ENCODE results near the gene SLC6A18.

DNA sequence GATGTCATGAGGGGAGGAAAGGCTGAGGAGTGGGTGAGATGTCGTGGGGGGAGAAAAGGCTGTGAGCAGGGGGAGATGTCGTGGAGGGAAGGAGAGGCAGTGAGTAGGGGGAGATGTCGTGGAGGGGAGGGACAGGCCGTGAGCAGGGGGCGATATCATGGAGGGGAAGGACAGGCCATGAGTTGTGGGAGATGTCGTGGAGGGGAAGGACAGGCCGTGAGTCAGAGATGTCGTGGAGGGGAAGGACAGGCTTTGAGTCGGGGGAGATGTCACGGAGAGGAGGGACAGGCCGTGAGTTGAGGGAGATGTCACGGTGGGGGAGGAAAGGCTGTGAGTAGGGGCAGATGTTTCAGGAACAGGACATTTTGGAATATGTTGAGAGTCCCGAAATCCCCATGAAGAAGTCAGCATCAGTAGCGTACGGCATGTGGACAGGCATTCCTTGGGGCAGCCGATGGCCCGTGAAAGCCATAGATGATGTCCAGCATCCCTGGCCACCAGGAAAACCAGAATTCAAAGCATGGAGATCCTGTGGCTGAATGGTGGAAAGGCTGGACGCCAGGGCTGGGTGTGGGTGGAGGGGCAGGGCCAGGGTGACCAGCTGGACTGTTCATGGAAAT, 32.1 kb upstream of the SLC6A18 start:
- TF ChIP-seq, protein P1, sequence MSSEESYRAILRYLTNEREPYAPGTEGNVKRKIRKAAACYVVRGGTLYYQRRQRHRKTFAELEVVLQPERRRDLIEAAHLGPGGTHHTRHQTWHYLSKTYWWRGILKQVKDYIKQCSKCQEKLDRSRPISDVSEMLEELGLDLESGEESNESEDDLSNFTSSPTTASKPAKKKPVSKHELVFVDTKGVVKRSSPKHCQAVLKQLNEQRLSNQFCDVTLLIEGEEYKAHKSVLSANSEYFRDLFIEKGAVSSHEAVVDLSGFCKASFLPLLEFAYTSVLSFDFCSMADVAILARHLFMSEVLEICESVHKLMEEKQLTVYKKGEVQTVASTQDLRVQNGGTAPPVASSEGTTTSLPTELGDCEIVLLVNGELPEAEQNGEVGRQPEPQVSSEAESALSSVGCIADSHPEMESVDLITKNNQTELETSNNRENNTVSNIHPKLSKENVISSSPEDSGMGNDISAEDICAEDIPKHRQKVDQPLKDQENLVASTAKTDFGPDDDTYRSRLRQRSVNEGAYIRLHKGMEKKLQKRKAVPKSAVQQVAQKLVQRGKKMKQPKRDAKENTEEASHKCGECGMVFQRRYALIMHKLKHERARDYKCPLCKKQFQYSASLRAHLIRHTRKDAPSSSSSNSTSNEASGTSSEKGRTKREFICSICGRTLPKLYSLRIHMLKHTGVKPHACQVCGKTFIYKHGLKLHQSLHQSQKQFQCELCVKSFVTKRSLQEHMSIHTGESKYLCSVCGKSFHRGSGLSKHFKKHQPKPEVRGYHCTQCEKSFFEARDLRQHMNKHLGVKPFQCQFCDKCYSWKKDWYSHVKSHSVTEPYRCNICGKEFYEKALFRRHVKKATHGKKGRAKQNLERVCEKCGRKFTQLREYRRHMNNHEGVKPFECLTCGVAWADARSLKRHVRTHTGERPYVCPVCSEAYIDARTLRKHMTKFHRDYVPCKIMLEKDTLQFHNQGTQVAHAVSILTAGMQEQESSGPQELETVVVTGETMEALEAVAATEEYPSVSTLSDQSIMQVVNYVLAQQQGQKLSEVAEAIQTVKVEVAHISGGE (CRISPR knock-in tag; IDR thresholded peaks at IDR 0.05): no peak
- TF ChIP-seq, protein P2, sequence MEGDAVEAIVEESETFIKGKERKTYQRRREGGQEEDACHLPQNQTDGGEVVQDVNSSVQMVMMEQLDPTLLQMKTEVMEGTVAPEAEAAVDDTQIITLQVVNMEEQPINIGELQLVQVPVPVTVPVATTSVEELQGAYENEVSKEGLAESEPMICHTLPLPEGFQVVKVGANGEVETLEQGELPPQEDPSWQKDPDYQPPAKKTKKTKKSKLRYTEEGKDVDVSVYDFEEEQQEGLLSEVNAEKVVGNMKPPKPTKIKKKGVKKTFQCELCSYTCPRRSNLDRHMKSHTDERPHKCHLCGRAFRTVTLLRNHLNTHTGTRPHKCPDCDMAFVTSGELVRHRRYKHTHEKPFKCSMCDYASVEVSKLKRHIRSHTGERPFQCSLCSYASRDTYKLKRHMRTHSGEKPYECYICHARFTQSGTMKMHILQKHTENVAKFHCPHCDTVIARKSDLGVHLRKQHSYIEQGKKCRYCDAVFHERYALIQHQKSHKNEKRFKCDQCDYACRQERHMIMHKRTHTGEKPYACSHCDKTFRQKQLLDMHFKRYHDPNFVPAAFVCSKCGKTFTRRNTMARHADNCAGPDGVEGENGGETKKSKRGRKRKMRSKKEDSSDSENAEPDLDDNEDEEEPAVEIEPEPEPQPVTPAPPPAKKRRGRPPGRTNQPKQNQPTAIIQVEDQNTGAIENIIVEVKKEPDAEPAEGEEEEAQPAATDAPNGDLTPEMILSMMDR (IDR thresholded peaks at IDR 0.05 in 2 of 3, conservative IDR thresholded peaks at IDR 0.05 in 1 of 3; ENCODE audit: control insufficient read depth in 2 of 3, extremely low read depth in 1 of 3, insufficient read depth in 1 of 3, low read depth in 3 of 3, low read length in 3 of 3): no peak
- TF ChIP-seq PAX8 (IDR thresholded peaks at IDR 0.05) (no peak), POLR2AphosphoS5 (IDR thresholded peaks at IDR 0.05; ENCODE audit: low read length) (no peak), EZH2 (IDR thresholded peaks at IDR 0.05; ENCODE audit: borderline replicate concordance, control insufficient read depth, low read depth, low read length) (no peak), FOXM1 (IDR thresholded peaks at IDR 0.05; ENCODE audit: low read depth, low read length) (no peak), BRCA1 (IDR thresholded peaks at IDR 0.05; ENCODE audit: low read depth, low read length) (no peak), CBFB (IDR thresholded peaks at IDR 0.05; ENCODE audit: low read depth) (no peak), HDAC6 (IDR thresholded peaks at IDR 0.05; ENCODE audit: unreplicated experiment) (no peak), CEBPB (IDR thresholded peaks at IDR 0.05; ENCODE audit: borderline replicate concordance in 1 of 2, low read depth in 2 of 2, low read length in 2 of 2) (no peak), RAD21 (IDR thresholded peaks at IDR 0.05; ENCODE audit: insufficient read depth, low read depth, low read length) (no peak), TCF7 (IDR thresholded peaks at IDR 0.05; ENCODE audit: borderline replicate concordance) (no peak)
